Suprapubic skin (tissue), 4 donors: ENCODE measurements around the gene SWT1.

Experiments
- EP300 ChIP-seq: sonication (generic); formaldehyde crosslinking; IDR thresholded peaks from one replicate; pipeline ENCODE4 v1.6.1; 2017; ENCODE audit warnings: antibody characterized with exemption
- POLR2A ChIP-seq, 2 donors: fragments of 450-650 bp; IDR thresholded peaks; one replicate each; pipeline ENCODE4 v1.6.1; 2017; ENCODE audit warnings: antibody characterized with exemption in 2 of 2, mild to moderate bottlenecking in 2 of 2, moderate library complexity in 2 of 2
- POLR2AphosphoS5 ChIP-seq, 3 donors: sonication (generic); formaldehyde crosslinking; IDR thresholded peaks; one replicate each; pipeline ENCODE4 v1.6.1; 2017; ENCODE audit warnings: antibody characterized with exemption in 3 of 3
- TF ChIP-seq, protein P1 (sequence below), 2 donors: fragments of 200-600 bp in 1 of 2; fragments of 450-650 bp in 1 of 2; sonication (generic) in 1 of 2; IDR thresholded peaks; one replicate each; pipeline ENCODE4 v1.5.1; 2016 to 2019; ENCODE audit warnings: antibody characterized with exemption in 2 of 2, mild to moderate bottlenecking in 1 of 2, moderate library complexity in 1 of 2

DNA sequence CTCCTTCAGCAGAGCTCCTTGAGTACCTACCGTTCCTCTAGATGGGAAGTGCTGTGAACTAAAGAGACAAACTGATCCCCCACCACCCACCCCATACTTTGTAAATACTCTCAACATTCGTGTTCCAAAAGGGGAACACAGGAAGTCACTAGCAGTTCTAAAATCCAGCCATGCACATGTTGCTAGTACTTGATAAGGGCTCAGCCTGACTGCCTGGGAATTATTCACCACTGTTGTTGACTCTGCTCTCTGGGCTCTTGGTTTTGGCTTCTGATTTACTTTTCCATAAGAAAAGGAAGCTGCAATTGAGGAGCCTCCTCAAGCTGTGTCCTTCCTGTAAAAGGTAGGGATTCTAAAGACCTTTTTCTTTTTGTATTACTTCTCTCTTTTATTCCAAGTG is 92.6 kb downstream of the SWT1 start:
- no peak for TF ChIP-seq POLR2AphosphoS5 (IDR thresholded peaks at IDR 0.05)
- TF ChIP-seq, protein P1, sequence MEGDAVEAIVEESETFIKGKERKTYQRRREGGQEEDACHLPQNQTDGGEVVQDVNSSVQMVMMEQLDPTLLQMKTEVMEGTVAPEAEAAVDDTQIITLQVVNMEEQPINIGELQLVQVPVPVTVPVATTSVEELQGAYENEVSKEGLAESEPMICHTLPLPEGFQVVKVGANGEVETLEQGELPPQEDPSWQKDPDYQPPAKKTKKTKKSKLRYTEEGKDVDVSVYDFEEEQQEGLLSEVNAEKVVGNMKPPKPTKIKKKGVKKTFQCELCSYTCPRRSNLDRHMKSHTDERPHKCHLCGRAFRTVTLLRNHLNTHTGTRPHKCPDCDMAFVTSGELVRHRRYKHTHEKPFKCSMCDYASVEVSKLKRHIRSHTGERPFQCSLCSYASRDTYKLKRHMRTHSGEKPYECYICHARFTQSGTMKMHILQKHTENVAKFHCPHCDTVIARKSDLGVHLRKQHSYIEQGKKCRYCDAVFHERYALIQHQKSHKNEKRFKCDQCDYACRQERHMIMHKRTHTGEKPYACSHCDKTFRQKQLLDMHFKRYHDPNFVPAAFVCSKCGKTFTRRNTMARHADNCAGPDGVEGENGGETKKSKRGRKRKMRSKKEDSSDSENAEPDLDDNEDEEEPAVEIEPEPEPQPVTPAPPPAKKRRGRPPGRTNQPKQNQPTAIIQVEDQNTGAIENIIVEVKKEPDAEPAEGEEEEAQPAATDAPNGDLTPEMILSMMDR (IDR thresholded peaks at IDR 0.05) = no peak
- no peak for TF ChIP-seq EP300
- no peak for TF ChIP-seq POLR2A (IDR thresholded peaks at IDR 0.05)
